ENCODE results near the gene MXD3. TPM values are rescaled to one million over a fixed set of nuclear protein-coding genes. Genes with fewer than 3 reads are reported as not detected.
A peak's percentile ranks its signal among the peaks of the same experiment; 100 is the strongest.

MXD3 gene
- total RNA-seq, 1 experiment from 2014 or later, result 50.0 TPM

DNA sequence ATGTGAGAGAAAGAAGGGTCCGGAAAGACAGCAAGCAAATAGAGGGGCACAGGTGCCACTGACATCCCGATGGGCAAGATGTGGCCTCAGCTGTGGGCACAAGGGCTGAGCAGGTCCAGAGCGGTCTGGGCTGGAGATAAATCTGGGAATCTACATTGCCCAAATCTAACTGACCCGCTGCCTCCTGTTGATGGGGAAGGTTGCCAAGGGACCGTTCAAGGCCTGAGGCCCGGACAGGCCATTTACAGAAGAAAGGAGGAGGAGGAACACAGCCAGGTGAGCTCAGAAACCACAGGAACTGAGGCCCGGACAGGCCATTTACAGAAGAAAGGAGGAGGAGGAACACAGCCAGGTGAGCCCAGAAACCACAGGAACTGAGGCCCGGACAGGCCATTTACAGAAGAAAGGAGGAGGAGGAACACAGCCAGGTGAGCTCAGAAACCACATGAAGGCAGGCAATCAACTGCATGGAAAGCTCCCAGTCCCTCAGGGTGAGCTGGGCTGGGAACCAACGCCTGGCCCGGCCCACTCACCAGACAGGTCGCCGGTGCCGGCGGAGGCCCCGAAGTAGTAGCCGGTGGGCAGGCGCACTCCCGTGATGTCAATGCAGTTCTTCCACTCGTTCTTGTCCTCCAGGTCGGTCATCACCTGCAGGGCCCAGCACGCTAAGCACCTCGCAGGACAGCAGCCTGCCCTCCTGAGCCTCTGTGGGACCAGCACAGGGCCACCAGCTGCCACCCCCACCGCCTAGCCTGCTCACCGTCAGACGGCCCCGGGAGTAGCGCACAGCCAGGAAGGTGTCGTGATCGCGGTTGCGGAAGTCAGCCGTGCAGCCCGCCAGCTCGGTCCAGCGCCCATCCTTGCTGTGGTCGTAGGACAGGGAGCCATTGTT lies 25.2 kb upstream of the MXD3 start:
- no peak overlapping the region for H3K27ac ChIP-seq
- peaks cover 20% of the 10 kb centered on the region; the same call in 1 of the 2 replicates for H3F3A ChIP-seq (ENCODE audit: insufficient read depth, low read depth)
- no TSS peak for BruUV-seq (replicated peaks)
- no peak for DNase-seq
- H3K79me2 ChIP-seq (ENCODE audit: low read depth), result peaks cover 22% of the 10 kb centered on the region; the same call in 1 of the 2 replicates
- ChIA-PET POLR2A (ENCODE audit: unreplicated experiment) (no interaction called here), CTCF (interaction anchor here (0.7 to 0.8 kb wide), 2 partner anchors 27 to 54 kb away, joined by 3 to 4 read pairs; no protein-coding TSS in a partner anchor)
- H2AFZ ChIP-seq, result no peak overlapping the region
- no peak for TF ChIP-seq EZH2 (IDR thresholded peaks at IDR 0.05; ENCODE audit: low read depth)
- TF ChIP-seq CTCF (conservative IDR thresholded peaks at IDR 0.05), result no peak
- H3K27me3 ChIP-seq (ENCODE audit: insufficient read depth, low read depth), result no peaks in the 10 kb centered on the region
- no peaks in the 10 kb centered on the region for H3K9me3 ChIP-seq (ENCODE audit: insufficient read depth, low read depth)
- no peak overlapping the region for H3K4me3 ChIP-seq
- no peak overlapping the region for H3K4me2 ChIP-seq
- peaks cover 22% of the 10 kb centered on the region for H3K36me3 ChIP-seq (ENCODE audit: low read depth)
- H3K4me1 ChIP-seq (replicated peaks; ENCODE audit: insufficient read depth), result peaks cover 18% of the 10 kb centered on the region
- H4K20me1 ChIP-seq (ENCODE audit: insufficient read depth), result peaks cover 30% of the 10 kb centered on the region; the same call in 1 of the 2 replicates
- intact Hi-C loops (cut with micrococcal nuclease; ENCODE audit: unreplicated experiment), result no loop called here
- H3K9me2 ChIP-seq (ENCODE audit: insufficient read depth), result no peaks in the 10 kb centered on the region

GRCh38 chr5:177336112-177336511 lies 24.4 kb upstream of the MXD3 start:
- intact Hi-C loops (cut with micrococcal nuclease; ENCODE audit: unreplicated experiment), result no loop called here
- peaks cover 30% of the 10 kb centered on the region; the same call in 1 of the 2 replicates for H4K20me1 ChIP-seq (ENCODE audit: insufficient read depth)
- TF ChIP-seq EZH2 (IDR thresholded peaks at IDR 0.05; ENCODE audit: low read depth) (no peak), CTCF (conservative IDR thresholded peaks at IDR 0.05) (0 out of 2 replicates have a peak, but pooled peaks have one; percentile 34)
- H3K4me3 ChIP-seq, result no peak overlapping the region
- no peaks in the 10 kb centered on the region for H3K27me3 ChIP-seq (ENCODE audit: insufficient read depth, low read depth)
- H3K36me3 ChIP-seq (ENCODE audit: low read depth), result peaks cover 16% of the 10 kb centered on the region
- DNase-seq, result no peak
- H3K4me2 ChIP-seq, result no peak overlapping the region
- no peak overlapping the region for H3K27ac ChIP-seq
- ChIA-PET POLR2A (ENCODE audit: unreplicated experiment) (no interaction called here), CTCF (no interaction called here)
- H3K4me1 ChIP-seq (replicated peaks; ENCODE audit: insufficient read depth), result peaks cover 18% of the 10 kb centered on the region
- no peak overlapping the region for H2AFZ ChIP-seq
- no peaks in the 10 kb centered on the region for H3K9me3 ChIP-seq (ENCODE audit: insufficient read depth, low read depth)
- BruUV-seq (replicated peaks), result no TSS peak
- no peaks in the 10 kb centered on the region for H3K9me2 ChIP-seq (ENCODE audit: insufficient read depth)
- H3F3A ChIP-seq (ENCODE audit: insufficient read depth, low read depth), result peaks cover 20% of the 10 kb centered on the region; the same call in 1 of the 2 replicates
- H3K79me2 ChIP-seq (ENCODE audit: low read depth), result peaks cover 14% of the 10 kb centered on the region; the same call in 1 of the 2 replicates

GRCh38 chr5:177335701-177336065 lies 24.0 kb upstream of the MXD3 start:
- Histone ChIP-seq H3K4me3 (no peak overlapping the region), H3K4me2 (no peak overlapping the region), H3K36me3 (ENCODE audit: low read depth) (peaks cover 16% of the 10 kb centered on the region), H2AFZ (no peak overlapping the region), H3K9me3 (ENCODE audit: insufficient read depth, low read depth) (no peaks in the 10 kb centered on the region), H3K27me3 (ENCODE audit: insufficient read depth, low read depth) (no peaks in the 10 kb centered on the region), H3K9me2 (ENCODE audit: insufficient read depth) (no peaks in the 10 kb centered on the region), H3K27ac (no peak overlapping the region), H3K79me2 (ENCODE audit: low read depth) (peaks cover 13% of the 10 kb centered on the region; the same call in 1 of the 2 replicates), H3F3A (ENCODE audit: insufficient read depth, low read depth) (peaks cover 20% of the 10 kb centered on the region; the same call in 1 of the 2 replicates), H3K4me1 (replicated peaks; ENCODE audit: insufficient read depth) (peaks cover 18% of the 10 kb centered on the region), H4K20me1 (ENCODE audit: insufficient read depth) (peaks cover 30% of the 10 kb centered on the region; the same call in 1 of the 2 replicates)
- no peak for TF ChIP-seq EZH2 (IDR thresholded peaks at IDR 0.05; ENCODE audit: low read depth)
- CTCF ChIA-PET, result no interaction called here
- intact Hi-C loops (cut with micrococcal nuclease; ENCODE audit: unreplicated experiment), result no loop called here
- POLR2A ChIA-PET (ENCODE audit: unreplicated experiment), result no interaction called here
- no peak for DNase-seq
- no TSS peak for BruUV-seq (replicated peaks)

Data from PC-9 (cell line).